HG03354 (cell line): ENCODE data around the gene ZNF446.
A peak's percentile ranks its signal among the peaks of the same experiment; 100 is the strongest.

Source experiments
- ATAC-seq: cut with Tn5 transposase; IDR thresholded peaks from one replicate; pipeline ENCODE4 v1.9.1; 2021; ENCODE audit warnings: mild to moderate bottlenecking; ENCODE audit not compliant: unreplicated experiment, poor library complexity, severe bottlenecking

Gene ZNF446

GRCh38 chr19:58519355-58520256, 43.5 kb downstream of the ZNF446 start, which contains the start of gene ZBTB45:
Gene ZBTB45, minus strand, starts transcription at chr19:58519810. Its CDS starts 2,137 bp downstream, at chr19:58517673.
- peak; percentile 80 for ATAC-seq

- ATAC-seq: no peak
Observed at GRCh38 chr19:58520257-58520599, 44.1 kb downstream of the ZNF446 start.

- ATAC-seq: no peak
Observed at GRCh38 chr19:58521651-58522050, 45.5 kb downstream of the ZNF446 start.

GRCh38 chr19:58522709-58523108, 46.6 kb downstream of the ZNF446 start:
- ATAC-seq: no peak

- ATAC-seq: no peak
Observed at GRCh38 chr19:58529405-58529804, 53.3 kb downstream of the ZNF446 start.
